ENCODE data around the gene LRIG2.
"Not testable (repeated sequence)": the region's sequence is repeated elsewhere in the genome, so short reads cannot be mapped to it uniquely, and the experiment has no call there.

The LRIG2 gene

GRCh38 chr1:113058941-113059706 is 13.9 kb upstream of the LRIG2 start:
- DNase-seq (ENCODE audit: low spot score): no peak

DNA sequence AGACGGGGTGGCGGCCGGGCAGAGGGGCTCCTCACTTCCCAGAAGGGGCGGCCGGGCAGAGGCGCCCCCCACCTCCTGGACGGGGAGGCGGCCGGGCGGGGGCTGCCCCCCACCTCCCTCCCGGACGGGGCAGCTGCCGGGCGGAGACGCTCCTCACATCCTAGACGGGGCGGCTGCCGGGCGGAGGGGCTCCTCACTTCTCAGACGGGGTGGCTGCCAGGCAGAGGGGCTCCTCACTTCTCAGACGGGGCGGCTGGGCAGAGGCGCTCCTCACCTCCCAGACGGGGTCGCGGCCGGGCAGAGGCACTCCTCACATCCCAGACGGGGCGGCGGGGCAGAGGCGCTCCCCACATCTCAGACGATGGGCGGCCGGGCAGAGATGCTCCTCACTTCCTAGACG is 9.5 kb upstream of the LRIG2 start:
- DNase-seq (ENCODE audit: low spot score): not testable (repeated sequence)

DNA sequence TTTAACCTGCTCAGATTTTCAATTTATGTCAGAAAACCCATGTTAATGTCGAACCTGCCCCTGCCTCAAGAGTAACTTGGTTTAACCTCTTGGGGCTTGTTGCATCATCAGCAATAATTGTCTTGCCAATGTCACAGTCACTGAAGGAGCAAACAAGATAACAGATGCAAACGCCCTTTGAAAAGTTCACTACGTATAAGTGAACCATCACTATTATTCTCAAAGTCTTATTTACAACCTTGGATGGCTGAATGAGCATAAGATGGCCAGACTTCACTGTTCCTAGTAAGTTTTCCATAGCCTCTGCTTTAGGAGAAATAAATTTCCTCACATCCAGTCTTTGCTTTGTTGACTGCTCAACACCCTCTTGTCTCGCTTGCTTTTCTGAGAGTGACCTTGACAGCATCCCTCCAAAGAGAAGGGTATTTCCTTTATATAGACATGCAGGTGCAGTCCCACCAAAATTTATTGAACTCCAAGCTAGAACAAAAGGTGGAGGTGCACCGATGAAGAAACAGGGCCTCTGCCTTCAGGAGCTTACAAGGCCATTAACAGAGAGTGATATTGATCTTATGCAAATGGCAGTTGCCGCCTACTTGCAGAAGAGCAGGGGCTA is 749 bp upstream of the LRIG2 start:
- no peak for DNase-seq (ENCODE audit: low spot score)

DNA sequence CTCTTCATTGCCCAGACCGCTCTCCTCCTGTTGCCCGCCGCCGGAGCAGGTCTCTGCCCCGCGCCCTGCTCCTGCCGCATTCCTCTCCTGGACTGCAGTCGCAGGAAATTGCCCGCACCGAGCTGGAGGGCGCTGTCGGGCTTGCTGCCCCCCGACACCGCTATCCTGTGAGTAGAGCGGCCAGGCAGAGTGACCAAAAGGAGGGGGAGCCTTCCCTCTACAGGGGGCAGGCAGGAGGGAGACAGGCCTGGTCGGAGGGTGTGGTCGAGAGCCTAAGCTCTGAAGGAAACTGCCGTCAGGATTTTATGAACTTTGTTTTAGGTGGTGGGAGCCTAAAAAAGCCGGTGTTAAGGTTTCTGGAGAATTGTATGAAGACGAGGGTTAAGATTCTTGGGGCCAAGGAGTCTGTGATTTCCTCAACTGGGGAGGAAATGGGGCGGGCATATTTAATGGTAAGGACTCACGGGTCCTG is 517 bp downstream of the LRIG2 start:
- DNase-seq (ENCODE audit: low spot score): peak; percentile 84

DNA sequence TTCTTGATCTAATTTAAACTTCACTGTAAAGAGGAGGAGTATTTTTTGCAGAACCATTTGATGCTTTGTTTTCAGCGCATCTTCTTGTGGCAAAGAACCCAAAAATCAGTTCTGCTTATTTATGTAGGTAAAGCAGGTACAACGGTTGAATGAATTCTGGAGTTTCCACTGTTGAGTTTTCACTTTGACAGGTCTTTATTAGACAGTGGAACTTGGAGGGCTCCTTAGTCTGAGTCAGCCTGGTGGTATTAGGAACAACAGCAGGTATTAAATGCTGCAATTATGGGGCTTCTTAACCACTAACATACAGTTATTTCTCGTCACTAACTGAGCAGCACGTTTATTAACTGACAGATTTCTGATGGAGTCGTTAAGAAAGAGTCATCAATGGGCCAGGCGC is 1.2 kb downstream of the LRIG2 start:
- DNase-seq (ENCODE audit: low spot score): peak; percentile 20

- not testable (repeated sequence) for DNase-seq (ENCODE audit: low spot score)
Observed at GRCh38 chr1:113077978-113078377, 5.0 kb downstream of the LRIG2 start.

DNA sequence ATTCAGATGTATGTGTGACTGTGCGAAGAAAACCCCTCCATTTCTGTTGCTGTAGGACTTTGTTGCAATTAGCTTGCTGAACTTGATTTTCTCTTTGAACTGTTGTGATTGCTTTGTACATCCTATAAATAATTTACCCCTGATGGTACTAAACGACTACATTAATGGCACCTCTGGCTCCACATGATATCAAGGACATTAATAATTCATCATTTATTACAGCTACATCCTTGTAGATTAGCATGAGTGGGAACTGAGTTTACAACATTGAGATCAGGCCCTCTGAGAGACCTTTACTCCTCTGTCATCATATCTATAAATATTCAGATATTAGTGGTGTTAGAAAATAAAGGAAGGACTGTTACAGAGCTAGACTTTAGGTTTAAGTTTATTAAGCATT is 13.5 kb downstream of the LRIG2 start:
- no peak for DNase-seq (ENCODE audit: low spot score)

DNA sequence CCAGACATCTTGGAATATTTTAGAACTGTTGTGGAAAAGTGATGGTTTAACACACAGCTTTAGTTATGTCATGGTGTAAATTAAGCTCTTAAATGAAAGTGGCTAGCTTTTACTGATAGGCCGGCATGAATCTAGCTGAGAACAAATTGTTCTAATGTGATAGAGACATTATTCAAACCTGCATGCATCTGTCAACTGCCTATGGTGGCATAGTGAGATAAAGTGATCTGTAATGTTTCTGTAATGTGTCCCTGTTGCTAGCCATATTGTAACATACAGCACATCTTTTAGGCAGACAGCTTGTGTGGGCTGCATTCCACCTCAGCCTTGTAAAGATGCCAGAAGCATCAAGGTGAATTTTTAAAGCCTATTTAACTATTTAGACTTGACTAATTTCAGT is 16.0 kb downstream of the LRIG2 start:
- no peak for DNase-seq (ENCODE audit: low spot score)

- no peak for DNase-seq (ENCODE audit: low spot score)
Observed at GRCh38 chr1:113090051-113090450, 17.1 kb downstream of the LRIG2 start.

DNA sequence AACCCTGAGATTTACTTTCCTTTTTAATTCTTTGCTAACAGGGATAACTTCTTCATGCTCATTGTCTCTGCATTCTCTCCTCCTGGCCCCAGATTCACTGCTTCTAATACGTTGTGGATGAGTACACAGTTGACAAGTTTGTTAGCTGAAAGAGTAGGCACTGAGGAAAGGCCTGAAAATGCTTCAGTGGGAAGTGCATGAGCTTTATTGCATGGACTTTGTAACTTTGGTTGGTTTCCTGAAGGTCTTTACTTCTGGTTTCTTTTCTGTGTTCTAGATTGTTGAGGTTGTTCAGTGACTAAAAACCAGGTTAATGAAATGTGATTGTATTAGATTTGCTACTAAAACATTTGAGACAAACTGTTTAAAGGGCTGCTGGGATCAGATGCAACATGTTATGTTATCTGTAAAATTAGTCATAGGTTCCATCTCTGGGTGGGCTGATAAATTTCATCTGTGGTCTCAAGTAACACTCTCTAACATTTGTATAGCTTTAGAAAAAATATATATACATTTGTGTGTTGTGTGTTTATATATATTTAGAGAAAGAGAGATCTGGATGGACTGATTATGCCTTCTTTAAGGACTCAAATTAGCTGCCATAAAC is 19.1 kb downstream of the LRIG2 start:
- DNase-seq (ENCODE audit: low spot score): no peak

DNA sequence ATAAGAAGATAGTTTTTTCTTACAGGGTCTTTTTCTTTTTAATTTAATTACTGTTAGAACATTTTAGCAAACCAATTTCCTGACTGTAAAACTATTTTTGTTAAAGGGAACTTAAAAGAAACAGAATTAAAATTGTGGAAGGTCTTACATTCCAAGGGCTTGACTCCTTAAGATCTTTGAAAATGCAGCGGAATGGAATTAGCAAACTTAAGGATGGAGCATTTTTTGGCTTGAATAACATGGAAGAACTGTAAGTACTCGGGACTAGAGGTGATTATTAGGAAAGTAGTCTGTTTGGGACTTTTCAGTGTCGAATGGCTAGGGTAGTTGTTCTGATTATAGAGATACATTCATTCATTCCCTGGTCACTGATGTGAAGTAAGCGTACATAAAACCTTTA is 21.5 kb downstream of the LRIG2 start:
- DNase-seq (ENCODE audit: low spot score): no peak

GRCh38 chr1:113095790-113096455 is 22.9 kb downstream of the LRIG2 start:
- DNase-seq (ENCODE audit: low spot score): no peak

GRCh38 chr1:113096493-113096892 is 23.5 kb downstream of the LRIG2 start:
- no peak for DNase-seq (ENCODE audit: low spot score)

DNA sequence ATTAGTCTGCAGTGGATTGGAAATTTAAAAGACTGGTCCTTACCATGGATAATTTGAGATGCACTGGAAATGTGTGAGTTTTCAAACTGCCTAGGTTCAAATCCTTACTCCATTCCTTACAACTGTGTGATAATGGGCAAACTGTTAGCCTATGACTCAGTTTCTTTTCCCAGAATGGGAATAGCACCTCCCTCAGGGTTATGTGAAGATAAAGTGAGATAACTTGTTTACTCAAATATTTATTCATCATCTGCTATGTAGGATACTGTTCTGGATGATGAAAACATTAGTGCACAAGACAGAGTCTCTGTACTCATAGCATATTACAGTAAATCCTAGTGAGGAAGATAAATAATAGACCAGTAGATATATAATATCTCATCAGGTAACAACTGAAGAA is 28.6 kb downstream of the LRIG2 start:
- peak; percentile 21 for DNase-seq (ENCODE audit: low spot score)

DNA sequence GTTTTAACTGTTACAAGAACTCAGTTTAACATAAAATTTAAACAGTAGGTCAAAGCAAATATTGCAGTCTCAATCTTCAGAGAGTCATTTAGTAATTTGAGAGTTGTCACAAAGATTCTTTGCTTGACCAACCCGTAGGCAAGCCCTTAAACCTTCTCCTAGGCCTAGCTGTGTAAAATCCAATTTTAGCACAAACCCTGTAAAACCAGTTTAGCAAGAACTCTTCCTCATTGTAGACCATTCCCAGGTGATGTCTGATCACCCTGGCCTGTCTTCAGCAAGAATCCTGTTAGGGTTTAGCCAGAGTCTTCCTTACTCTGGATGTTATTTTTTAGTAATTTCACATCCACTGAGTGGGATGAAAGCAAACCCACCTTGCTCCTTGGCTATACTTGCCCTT is 30.1 kb downstream of the LRIG2 start:
- DNase-seq (ENCODE audit: low spot score): no peak

DNA sequence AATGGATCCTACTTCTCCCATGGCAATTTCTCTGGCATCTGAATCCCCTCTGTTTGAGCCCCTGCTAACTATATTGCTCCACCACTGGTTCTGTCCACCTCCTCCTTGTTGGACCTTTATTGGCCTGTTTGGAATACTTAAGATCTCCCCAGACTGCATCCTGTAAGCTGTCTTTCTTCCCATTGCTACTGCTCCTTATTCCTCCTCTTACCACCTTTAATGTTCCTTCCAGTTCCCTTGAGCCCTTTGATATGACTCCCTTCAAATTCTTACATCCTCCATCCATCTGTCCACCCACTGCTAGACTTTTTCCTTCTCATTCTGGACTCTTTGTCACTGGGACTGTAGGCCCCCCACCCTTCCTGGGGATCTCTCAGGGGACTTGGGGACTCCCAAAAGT is 31.0 kb downstream of the LRIG2 start:
- DNase-seq (ENCODE audit: low spot score): no peak

- no peak for DNase-seq (ENCODE audit: low spot score)
Observed at GRCh38 chr1:113106910-113107309, 33.9 kb downstream of the LRIG2 start.

- DNase-seq (ENCODE audit: low spot score): peak; percentile 89
Observed at GRCh38 chr1:113109908-113110554, 37.0 kb downstream of the LRIG2 start.

GRCh38 chr1:113118266-113118665 is 45.3 kb downstream of the LRIG2 start:
- no peak for DNase-seq (ENCODE audit: low spot score)

- DNase-seq (ENCODE audit: low spot score): peak; percentile 18
Observed at GRCh38 chr1:113123737-113124136, 50.7 kb downstream of the LRIG2 start.

DNA sequence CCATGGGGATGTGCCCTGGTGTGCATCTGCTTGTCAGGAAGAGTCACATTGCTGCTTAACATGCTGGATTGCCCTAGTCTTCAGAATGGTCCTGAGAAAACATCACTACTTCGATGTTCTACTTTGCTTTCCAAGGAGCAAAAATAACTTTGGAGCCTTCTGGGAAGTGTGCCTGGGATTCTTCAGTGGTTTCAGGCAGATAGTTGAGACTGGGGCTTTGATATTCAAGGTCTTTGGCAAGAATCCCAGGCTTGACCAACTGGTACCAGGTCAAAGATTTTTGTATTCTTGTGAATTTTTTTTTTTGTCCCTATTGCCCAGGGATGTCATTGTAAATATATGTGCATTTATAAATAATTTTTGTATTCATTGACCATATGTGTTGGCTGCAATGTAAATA is 51.4 kb downstream of the LRIG2 start:
- DNase-seq (ENCODE audit: low spot score): no peak

- no peak for DNase-seq (ENCODE audit: low spot score)
Observed at GRCh38 chr1:113125517-113125916, 52.5 kb downstream of the LRIG2 start.
